Astrocyte (in vitro differentiated cells and primary cell): ENCODE measurements around the gene TOMM22. TPM values are rescaled to one million over a fixed set of nuclear protein-coding genes. Genes with fewer than 3 reads are reported as not detected.

Source experiments
- DNase-seq: peaks from one replicate; pipeline ENCODE4 v3.0.0-alpha.2; 2010; ENCODE audit warnings: low read depth
- FAIRE-seq: peaks from 2 replicates; lab custom pipeline; 2011; peaks lifted over from hg19 to GRCh38; lab: Jason Lieb, UNC
- H2AFZ ChIP-seq: 2 replicates; pipeline ENCODE4 v1.6.0; 2012; ENCODE audit warnings: low read depth, low read length, inconsistent platforms
- H3K27ac ChIP-seq: 2 replicates; pipeline ENCODE4 v1.5.1; 2011; ENCODE audit warnings: low read depth, low read length, inconsistent platforms
- H3K27me3 ChIP-seq: 2 replicates; pipeline ENCODE4 v1.6.0; 2011; ENCODE audit warnings: low read length, inconsistent platforms; ENCODE audit not compliant: insufficient read depth
- H3K36me3 ChIP-seq: 2 replicates; pipeline ENCODE4 v1.5.1; 2011; ENCODE audit warnings: low read length, inconsistent platforms; ENCODE audit not compliant: insufficient read depth
- H3K4me1 ChIP-seq: 2 replicates; pipeline ENCODE4 v1.5.1; 2011; ENCODE audit warnings: low read length, inconsistent platforms; ENCODE audit not compliant: insufficient read depth
- H3K4me2 ChIP-seq: 2 replicates; pipeline ENCODE4 v1.6.0; 2012; ENCODE audit warnings: low read length, inconsistent platforms
- H3K4me3 ChIP-seq: 2 replicates; pipeline ENCODE4 v1.5.1; 2011; ENCODE audit warnings: low read depth, mild to moderate bottlenecking, low read length, inconsistent platforms; ENCODE audit not compliant: insufficient read depth
- H3K79me2 ChIP-seq: 2 replicates; pipeline ENCODE4 v1.6.0; 2012; ENCODE audit warnings: mild to moderate bottlenecking, low read length, inconsistent platforms; ENCODE audit not compliant: insufficient read depth
- H3K9ac ChIP-seq: 2 replicates; pipeline ENCODE4 v1.6.0; 2012; ENCODE audit warnings: mild to moderate bottlenecking, low read length, inconsistent platforms
- H3K9me3 ChIP-seq: 2 replicates; pipeline ENCODE4 v1.5.1; 2012; ENCODE audit warnings: low read depth, mild to moderate bottlenecking, low read length, inconsistent platforms; ENCODE audit not compliant: insufficient read depth
- H4K20me1 ChIP-seq: 2 replicates; pipeline ENCODE4 v1.6.0; 2012; ENCODE audit warnings: low read length, inconsistent platforms; ENCODE audit not compliant: insufficient read depth
- H3K27ac Mint-ChIP-seq: one replicate; pipeline ENCODE4 v1.8.0; 2021; ENCODE audit warnings: mild to moderate bottlenecking, mixed read lengths; ENCODE audit not compliant: unreplicated experiment
- H3K27me3 Mint-ChIP-seq: one replicate; pipeline ENCODE4 v1.8.0; 2021; ENCODE audit warnings: low read depth, mixed read lengths; ENCODE audit not compliant: unreplicated experiment
- H3K36me3 Mint-ChIP-seq: one replicate; pipeline ENCODE4 v1.8.0; 2021; ENCODE audit warnings: low read depth, mixed read lengths; ENCODE audit not compliant: unreplicated experiment
- H3K4me1 Mint-ChIP-seq: one replicate; pipeline ENCODE4 v1.8.0; 2021; ENCODE audit warnings: low read depth, mixed read lengths; ENCODE audit not compliant: unreplicated experiment
- H3K4me3 Mint-ChIP-seq: one replicate; pipeline ENCODE4 v1.8.0; 2021; ENCODE audit warnings: mild to moderate bottlenecking, moderate library complexity, mixed read lengths; ENCODE audit not compliant: unreplicated experiment
- H3K9me3 Mint-ChIP-seq: one replicate; pipeline ENCODE4 v1.8.0; 2021; ENCODE audit warnings: mild to moderate bottlenecking, mixed read lengths; ENCODE audit not compliant: unreplicated experiment
- EZH2 ChIP-seq: IDR thresholded peaks from 2 replicates; pipeline ENCODE4 v1.6.1; 2012; ENCODE audit warnings: mild to moderate bottlenecking, low read length, inconsistent platforms; ENCODE audit not compliant: insufficient read depth
- total RNA-seq: library from RNA; stranded (reverse); gene quantifications from 2 replicates; pipeline ENCODE4 v1.2.1, GENCODE V29; 2021
- TF ChIP-seq, protein P1 (sequence below): IDR thresholded peaks from 2 replicates; pipeline ENCODE4 v1.5.1; 2011; ENCODE audit warnings: low read depth, mild to moderate bottlenecking, inconsistent platforms, low read length, moderate library complexity; ENCODE audit not compliant: insufficient read depth

Gene TOMM22
- total RNA-seq, 1 donor from 2014 or later = 77.8 TPM

DNA sequence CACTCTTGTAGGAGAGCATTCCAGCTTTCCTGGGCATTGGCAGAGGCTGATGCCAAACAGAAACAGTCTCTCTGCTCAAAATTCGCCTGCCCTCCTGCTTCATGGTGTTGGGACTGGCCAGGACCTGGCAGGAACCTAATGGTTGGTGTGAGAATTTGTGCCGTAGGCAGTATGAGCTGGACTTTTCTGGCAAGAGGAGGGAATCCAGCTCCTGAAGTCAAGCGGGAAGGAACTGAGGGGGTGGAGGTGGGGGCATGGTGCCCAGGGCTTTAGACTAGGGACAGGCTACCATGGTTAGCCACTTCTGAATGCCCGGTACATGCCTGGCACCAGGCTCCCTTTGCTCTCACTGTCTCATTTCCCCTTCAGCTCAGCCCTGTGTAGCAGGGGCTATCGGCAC is 6.9 kb upstream of the TOMM22 start:
- Histone ChIP-seq H3K4me3 (no peak overlapping the region), H3K9me3 (no peaks in the 10 kb centered on the region), H2AFZ (no peak overlapping the region), H3K79me2 (no peaks in the 10 kb centered on the region), H4K20me1 (no peaks in the 10 kb centered on the region), H3K27me3 (no peaks in the 10 kb centered on the region), H3K4me1 (no peaks in the 10 kb centered on the region), H3K4me2 (no peak overlapping the region), H3K9ac (no peak overlapping the region), H3K36me3 (peaks cover 6% of the 10 kb centered on the region), H3K27ac (no peak overlapping the region)
- DNase-seq (no peak), FAIRE-seq (no peak)
- H3K4me3 Mint-ChIP-seq = no peak overlapping the region
- H3K9me3 Mint-ChIP-seq = no peaks in the 10 kb centered on the region
- H3K4me1 Mint-ChIP-seq = no peaks in the 10 kb centered on the region
- no peaks in the 10 kb centered on the region for H3K27me3 Mint-ChIP-seq
- TF ChIP-seq EZH2 = no peak
- TF ChIP-seq, protein P1, sequence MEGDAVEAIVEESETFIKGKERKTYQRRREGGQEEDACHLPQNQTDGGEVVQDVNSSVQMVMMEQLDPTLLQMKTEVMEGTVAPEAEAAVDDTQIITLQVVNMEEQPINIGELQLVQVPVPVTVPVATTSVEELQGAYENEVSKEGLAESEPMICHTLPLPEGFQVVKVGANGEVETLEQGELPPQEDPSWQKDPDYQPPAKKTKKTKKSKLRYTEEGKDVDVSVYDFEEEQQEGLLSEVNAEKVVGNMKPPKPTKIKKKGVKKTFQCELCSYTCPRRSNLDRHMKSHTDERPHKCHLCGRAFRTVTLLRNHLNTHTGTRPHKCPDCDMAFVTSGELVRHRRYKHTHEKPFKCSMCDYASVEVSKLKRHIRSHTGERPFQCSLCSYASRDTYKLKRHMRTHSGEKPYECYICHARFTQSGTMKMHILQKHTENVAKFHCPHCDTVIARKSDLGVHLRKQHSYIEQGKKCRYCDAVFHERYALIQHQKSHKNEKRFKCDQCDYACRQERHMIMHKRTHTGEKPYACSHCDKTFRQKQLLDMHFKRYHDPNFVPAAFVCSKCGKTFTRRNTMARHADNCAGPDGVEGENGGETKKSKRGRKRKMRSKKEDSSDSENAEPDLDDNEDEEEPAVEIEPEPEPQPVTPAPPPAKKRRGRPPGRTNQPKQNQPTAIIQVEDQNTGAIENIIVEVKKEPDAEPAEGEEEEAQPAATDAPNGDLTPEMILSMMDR = no peak
- peaks cover 22% of the 10 kb centered on the region for H3K36me3 Mint-ChIP-seq
- H3K27ac Mint-ChIP-seq = no peak overlapping the region

DNA sequence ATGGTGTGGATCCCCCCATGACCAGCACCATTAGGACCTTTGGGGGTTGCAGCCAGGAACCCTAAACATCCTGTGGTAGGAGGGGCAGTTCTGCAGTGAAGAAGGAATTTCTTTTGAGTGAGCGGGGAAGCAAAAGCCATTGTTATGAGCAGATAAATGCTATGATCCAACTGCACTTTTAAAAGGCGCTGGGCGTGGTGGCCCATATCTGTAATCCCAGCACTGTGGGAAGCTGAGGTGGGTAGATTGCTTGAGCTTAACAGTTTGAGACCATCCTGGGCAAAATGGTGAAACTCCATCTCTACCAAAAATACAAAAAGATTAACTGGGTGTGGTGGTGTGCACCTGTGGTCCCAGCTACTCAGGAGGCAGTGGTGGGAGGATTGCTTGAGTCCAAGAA is 5.9 kb upstream of the TOMM22 start:
- DNase-seq (no peak), FAIRE-seq (no peak)
- Histone ChIP-seq H3K4me3 (no peak overlapping the region), H3K79me2 (no peaks in the 10 kb centered on the region), H4K20me1 (no peaks in the 10 kb centered on the region), H3K36me3 (peaks cover 6% of the 10 kb centered on the region), H2AFZ (no peak overlapping the region), H3K9me3 (no peaks in the 10 kb centered on the region), H3K4me2 (no peak overlapping the region), H3K27me3 (no peaks in the 10 kb centered on the region), H3K9ac (no peak overlapping the region), H3K27ac (no peak overlapping the region), H3K4me1 (no peaks in the 10 kb centered on the region)
- Mint-ChIP-seq H3K27me3 (no peaks in the 10 kb centered on the region), H3K9me3 (no peaks in the 10 kb centered on the region), H3K27ac (no peak overlapping the region), H3K4me3 (no peak overlapping the region), H3K4me1 (no peaks in the 10 kb centered on the region), H3K36me3 (peaks cover 19% of the 10 kb centered on the region)
- no peak for TF ChIP-seq EZH2
- TF ChIP-seq, protein P1 = no peak

DNA sequence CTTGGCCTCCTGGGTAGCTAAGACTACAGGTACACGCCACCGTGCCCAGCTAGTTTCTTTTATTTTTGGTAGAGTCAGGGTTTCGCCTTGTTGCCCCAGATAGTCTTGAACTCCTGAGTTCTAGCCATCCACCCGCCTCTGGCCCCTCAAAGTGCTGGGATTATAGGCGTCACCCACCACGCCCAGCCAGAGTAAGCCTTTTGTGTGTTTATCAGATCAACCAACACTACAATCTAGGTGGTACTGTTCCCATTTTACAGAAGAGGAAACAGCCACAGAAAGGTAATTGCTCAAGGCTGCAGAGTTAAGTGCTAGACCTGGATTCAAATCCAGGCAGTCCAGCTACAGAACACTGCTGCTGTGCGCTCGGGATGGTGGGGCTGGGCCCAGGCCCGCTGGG is 3.1 kb downstream of the TOMM22 start:
- FAIRE-seq (no peak), DNase-seq (no peak)
- Histone ChIP-seq H3K4me1 (peaks cover 10% of the 10 kb centered on the region), H3K27me3 (no peaks in the 10 kb centered on the region), H3K36me3 (peaks cover 41% of the 10 kb centered on the region), H3K9ac (no peak overlapping the region), H3K79me2 (peaks cover 35% of the 10 kb centered on the region), H4K20me1 (peaks cover 24% of the 10 kb centered on the region), H3K4me3 (no peak overlapping the region), H3K9me3 (no peaks in the 10 kb centered on the region), H3K27ac (no peak overlapping the region), H3K4me2 (no peak overlapping the region), H2AFZ (no peak overlapping the region)
- peaks cover 20% of the 10 kb centered on the region for H3K36me3 Mint-ChIP-seq
- H3K9me3 Mint-ChIP-seq = no peaks in the 10 kb centered on the region
- H3K27me3 Mint-ChIP-seq = no peaks in the 10 kb centered on the region
- H3K4me3 Mint-ChIP-seq = no peak overlapping the region
- no peak overlapping the region for H3K27ac Mint-ChIP-seq
- TF ChIP-seq, protein P1 = no peak
- TF ChIP-seq EZH2 = no peak
- peaks cover 2% of the 10 kb centered on the region for H3K4me1 Mint-ChIP-seq
